Astrocyte (in vitro differentiated cells and primary cell): Measurements from ENCODE around the gene CDC34. TPM values are rescaled to one million over a fixed set of nuclear protein-coding genes. Genes with fewer than 3 reads are reported as not detected.

Source experiments
- DNase-seq: peaks from one replicate; pipeline ENCODE4 v3.0.0-alpha.2; 2010; ENCODE audit warnings: low read depth
- FAIRE-seq: peaks from 2 replicates; lab custom pipeline; 2011; peaks lifted over from hg19 to GRCh38; lab: Jason Lieb, UNC
- H2AFZ ChIP-seq: 2 replicates; pipeline ENCODE4 v1.6.0; 2012; ENCODE audit warnings: low read depth, low read length, inconsistent platforms
- H3K27ac ChIP-seq: 2 replicates; pipeline ENCODE4 v1.5.1; 2011; ENCODE audit warnings: low read depth, low read length, inconsistent platforms
- H3K27me3 ChIP-seq: 2 replicates; pipeline ENCODE4 v1.6.0; 2011; ENCODE audit warnings: low read length, inconsistent platforms; ENCODE audit not compliant: insufficient read depth
- H3K36me3 ChIP-seq: 2 replicates; pipeline ENCODE4 v1.5.1; 2011; ENCODE audit warnings: low read length, inconsistent platforms; ENCODE audit not compliant: insufficient read depth
- H3K4me1 ChIP-seq: 2 replicates; pipeline ENCODE4 v1.5.1; 2011; ENCODE audit warnings: low read length, inconsistent platforms; ENCODE audit not compliant: insufficient read depth
- H3K4me2 ChIP-seq: 2 replicates; pipeline ENCODE4 v1.6.0; 2012; ENCODE audit warnings: low read length, inconsistent platforms
- H3K4me3 ChIP-seq: 2 replicates; pipeline ENCODE4 v1.5.1; 2011; ENCODE audit warnings: low read depth, mild to moderate bottlenecking, low read length, inconsistent platforms; ENCODE audit not compliant: insufficient read depth
- H3K79me2 ChIP-seq: 2 replicates; pipeline ENCODE4 v1.6.0; 2012; ENCODE audit warnings: mild to moderate bottlenecking, low read length, inconsistent platforms; ENCODE audit not compliant: insufficient read depth
- H3K9ac ChIP-seq: 2 replicates; pipeline ENCODE4 v1.6.0; 2012; ENCODE audit warnings: mild to moderate bottlenecking, low read length, inconsistent platforms
- H3K9me3 ChIP-seq: 2 replicates; pipeline ENCODE4 v1.5.1; 2012; ENCODE audit warnings: low read depth, mild to moderate bottlenecking, low read length, inconsistent platforms; ENCODE audit not compliant: insufficient read depth
- H4K20me1 ChIP-seq: 2 replicates; pipeline ENCODE4 v1.6.0; 2012; ENCODE audit warnings: low read length, inconsistent platforms; ENCODE audit not compliant: insufficient read depth
- H3K27ac Mint-ChIP-seq: one replicate; pipeline ENCODE4 v1.8.0; 2021; ENCODE audit warnings: mild to moderate bottlenecking, mixed read lengths; ENCODE audit not compliant: unreplicated experiment
- H3K27me3 Mint-ChIP-seq: one replicate; pipeline ENCODE4 v1.8.0; 2021; ENCODE audit warnings: low read depth, mixed read lengths; ENCODE audit not compliant: unreplicated experiment
- H3K36me3 Mint-ChIP-seq: one replicate; pipeline ENCODE4 v1.8.0; 2021; ENCODE audit warnings: low read depth, mixed read lengths; ENCODE audit not compliant: unreplicated experiment
- H3K4me1 Mint-ChIP-seq: one replicate; pipeline ENCODE4 v1.8.0; 2021; ENCODE audit warnings: low read depth, mixed read lengths; ENCODE audit not compliant: unreplicated experiment
- H3K4me3 Mint-ChIP-seq: one replicate; pipeline ENCODE4 v1.8.0; 2021; ENCODE audit warnings: mild to moderate bottlenecking, moderate library complexity, mixed read lengths; ENCODE audit not compliant: unreplicated experiment
- H3K9me3 Mint-ChIP-seq: one replicate; pipeline ENCODE4 v1.8.0; 2021; ENCODE audit warnings: mild to moderate bottlenecking, mixed read lengths; ENCODE audit not compliant: unreplicated experiment
- EZH2 ChIP-seq: IDR thresholded peaks from 2 replicates; pipeline ENCODE4 v1.6.1; 2012; ENCODE audit warnings: mild to moderate bottlenecking, low read length, inconsistent platforms; ENCODE audit not compliant: insufficient read depth
- total RNA-seq: library from RNA; stranded (reverse); gene quantifications from 2 replicates; pipeline ENCODE4 v1.2.1, GENCODE V29; 2021
- TF ChIP-seq, protein P1 (sequence below): IDR thresholded peaks from 2 replicates; pipeline ENCODE4 v1.5.1; 2011; ENCODE audit warnings: low read depth, mild to moderate bottlenecking, inconsistent platforms, low read length, moderate library complexity; ENCODE audit not compliant: insufficient read depth

CDC34 gene
- total RNA-seq, 1 donor from 2014 or later: 190 TPM

DNA sequence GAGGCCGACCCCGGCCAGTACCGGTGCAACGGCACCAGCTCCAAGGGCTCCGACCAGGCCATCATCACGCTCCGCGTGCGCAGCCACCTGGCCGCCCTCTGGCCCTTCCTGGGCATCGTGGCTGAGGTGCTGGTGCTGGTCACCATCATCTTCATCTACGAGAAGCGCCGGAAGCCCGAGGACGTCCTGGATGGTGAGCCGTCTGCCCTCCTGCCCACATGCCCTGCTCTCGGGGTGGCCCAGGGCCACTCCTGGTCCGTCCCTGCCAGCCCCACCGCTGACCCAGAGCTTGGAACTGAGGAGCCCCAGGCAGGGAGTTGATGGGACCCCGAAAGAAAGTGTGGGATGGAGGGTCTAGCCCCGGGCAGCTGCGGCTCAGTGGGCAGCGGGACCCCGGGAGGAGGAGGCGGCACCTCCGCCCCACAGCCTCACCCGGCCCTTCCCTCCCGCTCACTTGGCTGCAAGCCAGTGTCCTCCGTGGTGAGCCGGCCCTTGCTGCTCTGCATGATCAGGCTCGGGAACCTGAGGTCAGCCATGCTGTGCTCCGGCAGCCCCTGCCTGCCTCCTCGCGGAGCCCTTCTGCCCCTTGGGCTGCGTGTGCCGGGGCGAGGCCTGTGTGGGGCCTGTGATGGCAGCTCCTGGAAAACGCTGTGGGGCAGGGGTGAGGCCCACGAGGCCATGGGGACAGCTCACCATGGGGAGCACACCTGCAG, 50.0 kb downstream of the CDC34 start:
- Histone ChIP-seq H3K79me2 (peaks cover 50% of the 10 kb centered on the region), H3K9ac (no peak overlapping the region), H3K4me2 (no peak overlapping the region), H3K9me3 (no peaks in the 10 kb centered on the region), H4K20me1 (peaks cover 88% of the 10 kb centered on the region), H3K4me3 (no peak overlapping the region), H2AFZ (no peak overlapping the region), H3K27ac (no peak overlapping the region), H3K27me3 (no peaks in the 10 kb centered on the region), H3K36me3 (peaks cover 5% of the 10 kb centered on the region), H3K4me1 (peaks cover 23% of the 10 kb centered on the region)
- FAIRE-seq: no peak
- no peak overlapping the region for H3K4me3 Mint-ChIP-seq
- no peak for DNase-seq
- no peak for TF ChIP-seq EZH2
- H3K9me3 Mint-ChIP-seq: no peaks in the 10 kb centered on the region
- no peak overlapping the region for H3K27ac Mint-ChIP-seq
- H3K4me1 Mint-ChIP-seq: peaks cover 22% of the 10 kb centered on the region
- H3K27me3 Mint-ChIP-seq: no peaks in the 10 kb centered on the region
- peaks cover 8% of the 10 kb centered on the region for H3K36me3 Mint-ChIP-seq

GRCh38 chr19:582497-583197, 51.1 kb downstream of the CDC34 start:
- H3K27ac Mint-ChIP-seq: peak overlapping the region; percentile 62
- TF ChIP-seq EZH2: no peak
- no peaks in the 10 kb centered on the region for H3K27me3 ChIP-seq
- H3K4me3 ChIP-seq: no peak overlapping the region
- no peak overlapping the region for H3K27ac ChIP-seq
- H3K36me3 ChIP-seq: peaks cover 5% of the 10 kb centered on the region
- peaks cover 8% of the 10 kb centered on the region for H3K36me3 Mint-ChIP-seq
- H2AFZ ChIP-seq: no peak overlapping the region
- FAIRE-seq: no peak
- H3K9ac ChIP-seq: no peak overlapping the region
- H3K4me3 Mint-ChIP-seq: peak overlapping the region; percentile 50
- peaks cover 21% of the 10 kb centered on the region for H3K4me1 ChIP-seq
- DNase-seq: no peak
- no peaks in the 10 kb centered on the region for H3K9me3 ChIP-seq
- H3K27me3 Mint-ChIP-seq: no peaks in the 10 kb centered on the region
- peaks cover 78% of the 10 kb centered on the region for H4K20me1 ChIP-seq
- H3K79me2 ChIP-seq: peaks cover 39% of the 10 kb centered on the region
- peaks cover 21% of the 10 kb centered on the region for H3K4me1 Mint-ChIP-seq
- H3K9me3 Mint-ChIP-seq: no peaks in the 10 kb centered on the region
- H3K4me2 ChIP-seq: peak overlapping the region; percentile 20

DNA sequence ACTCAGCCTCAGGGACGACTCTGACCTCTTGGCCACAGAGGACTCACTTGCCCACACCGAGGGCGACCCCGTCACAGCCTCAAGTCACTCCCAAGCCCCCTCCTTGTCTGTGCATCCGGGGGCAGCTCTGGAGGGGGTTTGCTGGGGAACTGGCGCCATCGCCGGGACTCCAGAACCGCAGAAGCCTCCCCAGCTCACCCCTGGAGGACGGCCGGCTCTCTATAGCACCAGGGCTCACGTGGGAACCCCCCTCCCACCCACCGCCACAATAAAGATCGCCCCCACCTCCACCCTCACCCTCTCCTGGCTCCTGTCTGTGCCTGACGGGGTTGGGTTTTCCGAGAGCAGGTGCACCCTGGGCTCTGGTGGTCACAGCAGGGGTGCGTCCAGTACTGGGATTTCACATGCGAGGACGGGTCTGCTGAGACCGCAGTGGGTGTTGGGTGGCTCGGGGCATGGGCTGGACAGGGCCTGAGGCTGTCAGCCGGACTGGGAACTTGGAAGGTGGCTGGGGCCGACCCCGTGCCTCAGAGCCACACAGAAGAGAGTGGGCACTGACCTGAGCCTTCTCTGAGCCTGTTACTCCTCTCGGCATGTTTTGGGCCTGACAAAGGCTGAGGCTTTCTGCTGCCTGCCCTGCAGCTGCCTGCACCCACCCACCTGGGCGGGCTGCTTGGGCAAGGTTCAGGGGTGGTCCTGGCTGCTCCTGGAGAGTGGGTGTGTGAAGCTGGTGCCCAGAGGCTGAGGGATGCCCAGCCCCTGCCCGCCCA, 51.8 kb downstream of the CDC34 start:
- Mint-ChIP-seq H3K4me1 (peaks cover 19% of the 10 kb centered on the region), H3K27me3 (no peaks in the 10 kb centered on the region), H3K27ac (peak overlapping the region; percentile 62), H3K4me3 (peak overlapping the region; percentile 70), H3K9me3 (no peaks in the 10 kb centered on the region), H3K36me3 (peaks cover 8% of the 10 kb centered on the region)
- Histone ChIP-seq H3K9me3 (no peaks in the 10 kb centered on the region), H3K36me3 (peaks cover 5% of the 10 kb centered on the region), H2AFZ (no peak overlapping the region), H3K27ac (no peak overlapping the region), H3K4me1 (peaks cover 24% of the 10 kb centered on the region), H3K27me3 (no peaks in the 10 kb centered on the region), H3K4me2 (peak overlapping the region; percentile 20), H3K9ac (no peak overlapping the region), H3K4me3 (no peak overlapping the region), H3K79me2 (peaks cover 31% of the 10 kb centered on the region), H4K20me1 (peaks cover 71% of the 10 kb centered on the region)
- DNase-seq (no peak), FAIRE-seq (no peak)
- TF ChIP-seq, protein P1, sequence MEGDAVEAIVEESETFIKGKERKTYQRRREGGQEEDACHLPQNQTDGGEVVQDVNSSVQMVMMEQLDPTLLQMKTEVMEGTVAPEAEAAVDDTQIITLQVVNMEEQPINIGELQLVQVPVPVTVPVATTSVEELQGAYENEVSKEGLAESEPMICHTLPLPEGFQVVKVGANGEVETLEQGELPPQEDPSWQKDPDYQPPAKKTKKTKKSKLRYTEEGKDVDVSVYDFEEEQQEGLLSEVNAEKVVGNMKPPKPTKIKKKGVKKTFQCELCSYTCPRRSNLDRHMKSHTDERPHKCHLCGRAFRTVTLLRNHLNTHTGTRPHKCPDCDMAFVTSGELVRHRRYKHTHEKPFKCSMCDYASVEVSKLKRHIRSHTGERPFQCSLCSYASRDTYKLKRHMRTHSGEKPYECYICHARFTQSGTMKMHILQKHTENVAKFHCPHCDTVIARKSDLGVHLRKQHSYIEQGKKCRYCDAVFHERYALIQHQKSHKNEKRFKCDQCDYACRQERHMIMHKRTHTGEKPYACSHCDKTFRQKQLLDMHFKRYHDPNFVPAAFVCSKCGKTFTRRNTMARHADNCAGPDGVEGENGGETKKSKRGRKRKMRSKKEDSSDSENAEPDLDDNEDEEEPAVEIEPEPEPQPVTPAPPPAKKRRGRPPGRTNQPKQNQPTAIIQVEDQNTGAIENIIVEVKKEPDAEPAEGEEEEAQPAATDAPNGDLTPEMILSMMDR: no peak
- TF ChIP-seq EZH2: no peak
